Measurements from ENCODE around the gene FBXO3.

DNA sequence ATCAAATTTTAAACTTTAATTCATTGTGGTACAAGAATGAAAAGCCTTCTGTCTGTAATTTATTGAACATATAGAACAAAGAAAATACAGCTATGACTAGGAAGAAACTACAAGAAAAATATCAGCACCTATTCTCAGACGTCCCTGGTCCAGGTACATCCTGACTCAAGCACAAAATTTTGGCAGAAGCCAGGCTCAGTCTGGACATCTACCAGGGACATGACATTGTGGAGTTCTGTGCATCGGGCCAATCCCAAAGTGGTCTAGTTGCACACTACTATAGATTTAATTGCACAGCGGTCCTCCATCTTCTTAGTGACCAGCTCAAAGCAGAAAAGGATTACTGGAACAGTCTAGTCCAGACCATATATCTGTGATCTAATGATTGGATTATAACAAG, 22.4 kb downstream of the FBXO3 start:
- TF ChIP-seq, protein P1, sequence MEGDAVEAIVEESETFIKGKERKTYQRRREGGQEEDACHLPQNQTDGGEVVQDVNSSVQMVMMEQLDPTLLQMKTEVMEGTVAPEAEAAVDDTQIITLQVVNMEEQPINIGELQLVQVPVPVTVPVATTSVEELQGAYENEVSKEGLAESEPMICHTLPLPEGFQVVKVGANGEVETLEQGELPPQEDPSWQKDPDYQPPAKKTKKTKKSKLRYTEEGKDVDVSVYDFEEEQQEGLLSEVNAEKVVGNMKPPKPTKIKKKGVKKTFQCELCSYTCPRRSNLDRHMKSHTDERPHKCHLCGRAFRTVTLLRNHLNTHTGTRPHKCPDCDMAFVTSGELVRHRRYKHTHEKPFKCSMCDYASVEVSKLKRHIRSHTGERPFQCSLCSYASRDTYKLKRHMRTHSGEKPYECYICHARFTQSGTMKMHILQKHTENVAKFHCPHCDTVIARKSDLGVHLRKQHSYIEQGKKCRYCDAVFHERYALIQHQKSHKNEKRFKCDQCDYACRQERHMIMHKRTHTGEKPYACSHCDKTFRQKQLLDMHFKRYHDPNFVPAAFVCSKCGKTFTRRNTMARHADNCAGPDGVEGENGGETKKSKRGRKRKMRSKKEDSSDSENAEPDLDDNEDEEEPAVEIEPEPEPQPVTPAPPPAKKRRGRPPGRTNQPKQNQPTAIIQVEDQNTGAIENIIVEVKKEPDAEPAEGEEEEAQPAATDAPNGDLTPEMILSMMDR (IDR thresholded peaks at IDR 0.05): no peak
- TF ChIP-seq POLR2A (IDR thresholded peaks at IDR 0.05) (no peak), EP300 (IDR thresholded peaks at IDR 0.05) (no peak)

All from tibial nerve (tissue), 4 donors.